Naive thymus-derived CD4-positive, alpha-beta T cell (primary cell): ENCODE data around the gene USP35. TPM values are rescaled to one million over a fixed set of nuclear protein-coding genes. Genes with fewer than 3 reads are reported as not detected.

Experiments used
- ATAC-seq: fragments of 150-1000 bp; cut with Tn5 transposase; 2 replicates; pipeline ENCODE4 v1.10.0; 2021; ENCODE audit warnings: mild to moderate bottlenecking, moderate library complexity
- CTCF ChIA-PET: fragments of 350-600 bp; sonication (Branson Sonifier 250); formaldehyde crosslinking; loops from one replicate; lab custom pipeline; 2021; ENCODE audit warnings: antibody characterized with exemption; lab: Charles Lee
- POLR2A ChIA-PET: fragments of 350-600 bp; sonication (Branson Sonifier 250); formaldehyde crosslinking; loops from one replicate; lab custom pipeline; 2021; ENCODE audit warnings: antibody characterized with exemption, inconsistent platforms; lab: Charles Lee
- DNase-seq, 9 donors: peaks; one replicate each; pipeline versions ENCODE4 v3.0.0 to v3.0.0-alpha.2; 2020 to 2022; ENCODE audit warnings: mixed read lengths in 1 of 9
- H3K27ac ChIP-seq: one replicate; pipeline ENCODE4 v1.7.0; 2013; ENCODE audit warnings: mild to moderate bottlenecking, low read depth, low read length, moderate library complexity
- H3K27me3 ChIP-seq, 2 donors: one replicate each; pipeline ENCODE4 v1.7.0; 2013; ENCODE audit warnings: low read length in 2 of 2, mild to moderate bottlenecking in 2 of 2, moderate library complexity in 2 of 2; ENCODE audit not compliant: control insufficient read depth in 2 of 2, insufficient read depth in 2 of 2
- H3K36me3 ChIP-seq, 3 experiments: 1 replicate in 2 of 3; 2 replicates in 1 of 3; pipeline ENCODE4 v1.7.0; 2013; ENCODE audit warnings: low read length in 3 of 3, mild to moderate bottlenecking in 3 of 3, moderate library complexity in 1 of 3; ENCODE audit not compliant: insufficient read depth in 3 of 3, control insufficient read depth in 2 of 3
- H3K4me1 ChIP-seq, 2 donors: one replicate each; pipeline ENCODE4 v1.7.0; 2013; ENCODE audit warnings: low read length in 2 of 2, mild to moderate bottlenecking in 2 of 2, moderate library complexity in 1 of 2; ENCODE audit not compliant: control insufficient read depth in 2 of 2, insufficient read depth in 2 of 2
- H3K4me3 ChIP-seq: 2 replicates; pipeline ENCODE4 v1.7.0; 2013; ENCODE audit warnings: mild to moderate bottlenecking, low read length
- H3K9me3 ChIP-seq, 3 experiments: 1 replicate in 2 of 3; 2 replicates in 1 of 3; pipeline ENCODE4 v1.7.0; 2013; ENCODE audit warnings: low read length in 3 of 3; ENCODE audit not compliant: control insufficient read depth in 2 of 3
- H3K27ac Mint-ChIP-seq, 9 donors: one replicate each; pipeline ENCODE4 v1.8.0; 2020 to 2022; ENCODE audit warnings: mixed read lengths in 9 of 9, mild to moderate bottlenecking in 8 of 9, moderate library complexity in 5 of 9, inconsistent platforms in 2 of 9
- H3K27me3 Mint-ChIP-seq, 5 donors: one replicate each; pipeline ENCODE4 v1.8.0; 2021 to 2022; ENCODE audit warnings: mixed read lengths in 5 of 5, mild to moderate bottlenecking in 1 of 5
- H3K36me3 Mint-ChIP-seq, 5 donors: one replicate each; pipeline ENCODE4 v1.8.0; 2020 to 2022; ENCODE audit warnings: mixed read lengths in 5 of 5, mild to moderate bottlenecking in 3 of 5, inconsistent platforms in 1 of 5
- H3K4me1 Mint-ChIP-seq, 7 donors: one replicate each; pipeline ENCODE4 v1.8.0; 2020 to 2022; ENCODE audit warnings: mixed read lengths in 7 of 7, mild to moderate bottlenecking in 3 of 7, inconsistent platforms in 1 of 7
- H3K4me3 Mint-ChIP-seq, 10 donors: one replicate each; pipeline ENCODE4 v1.8.0; 2020 to 2022; ENCODE audit warnings: mild to moderate bottlenecking in 10 of 10, mixed read lengths in 10 of 10, moderate library complexity in 6 of 10, inconsistent platforms in 2 of 10
- H3K9me3 Mint-ChIP-seq, 11 donors: one replicate each; pipeline ENCODE4 v1.8.0; 2020 to 2022; ENCODE audit warnings: mixed read lengths in 11 of 11, mild to moderate bottlenecking in 4 of 11, inconsistent platforms in 1 of 11, moderate library complexity in 1 of 11
- intact Hi-C, 2 donors: fragments of 100-400 bp; cut with micrococcal nuclease; formaldehyde crosslinking; loops; one replicate each; pipeline ENCODE4 v1.15.1; 2023
- polyA plus RNA-seq, 2 donors: library from polyadenylated mRNA; unstranded; fragments of 300-500 nt; fragmentation: Illumina TruSeq; gene quantifications; one replicate each; pipeline ENCODE4 v1.2.3, GENCODE V29; 2021
- total RNA-seq, 6 experiments: library from RNA in 5 of 6; stranded (reverse) in 5 of 6; gene quantifications; 1 replicate in 5 of 6; 2 replicates in 1 of 6; pipeline ENCODE4 v1.2.3 and lab custom pipeline; 2021 to 2026

The USP35 gene
- total and polyA plus RNA-seq, 7 experiments from 2014 or later, result 1.2 to 19.2 (median 13.2) TPM

DNA sequence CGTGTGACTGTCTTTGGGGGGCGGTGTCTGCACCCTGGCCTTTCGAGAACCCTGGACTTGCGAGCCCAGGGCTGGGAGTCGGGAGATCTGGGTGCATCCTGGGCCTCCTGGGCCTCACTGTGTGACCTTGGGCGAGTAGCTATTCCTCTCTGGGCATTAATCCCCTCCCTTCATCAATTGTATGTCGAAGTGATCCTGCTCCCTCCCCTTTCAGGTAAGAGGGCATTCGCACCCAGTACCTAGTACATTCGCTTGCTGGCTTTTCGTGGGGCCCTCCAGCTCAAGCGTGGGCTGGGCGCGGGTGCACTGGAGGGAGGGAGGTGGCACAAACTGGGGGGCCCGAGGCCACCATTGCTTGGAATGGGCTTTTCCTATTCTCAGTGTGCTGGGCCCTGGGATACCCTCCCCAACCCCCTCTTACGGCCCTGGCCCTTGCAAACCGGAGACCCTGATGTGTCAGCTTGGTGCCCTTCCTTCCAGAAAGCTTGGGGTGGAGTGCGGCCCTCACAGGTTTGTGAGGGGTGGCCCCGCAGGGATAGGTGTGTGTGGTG lies 530 bp downstream of the USP35 start:
- POLR2A ChIA-PET, result interaction anchor here (0.6 to 6.9 kb wide), 3 partner anchors 12 to 230 kb away, joined by 3 to 78 read pairs (median 13); partner anchors contain the start of gene ALG8

DNA sequence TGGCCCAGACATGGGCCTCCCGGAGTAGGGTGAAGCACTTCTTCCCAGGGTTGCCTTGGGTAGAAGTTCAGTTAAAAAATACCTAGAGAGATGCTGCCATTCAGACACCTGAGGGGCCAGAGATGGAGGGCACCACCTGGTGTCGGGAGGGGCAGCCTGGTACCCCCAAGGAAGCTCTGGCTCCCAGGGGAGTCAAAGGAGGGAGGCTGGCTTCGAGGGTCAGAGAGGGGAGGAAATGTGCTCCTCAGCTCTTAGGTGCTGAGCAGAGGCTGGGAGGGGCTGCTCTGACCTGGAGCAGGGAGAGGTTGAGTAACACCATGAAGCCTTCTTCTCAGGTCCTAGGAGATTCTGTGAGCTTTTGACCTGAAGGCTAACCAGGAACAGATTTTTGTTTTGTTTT lies 1.1 kb downstream of the USP35 start:
- H3K4me1 Mint-ChIP-seq, result peaks cover 37 to 72% (median 68%) of the 10 kb centered on the region in 7 donors
- Histone ChIP-seq H3K4me3 (peak overlapping the region; percentile 96), H3K36me3 (peaks cover 0 to 9% (median 0%) of the 10 kb centered on the region in 3 experiments), H3K4me1 (peaks cover 15 to 56% of the 10 kb centered on the region in 2 donors), H3K9me3 (no peaks in the 10 kb centered on the region), H3K27ac (peak overlapping the region; percentile 85), H3K27me3 (no peaks in the 10 kb centered on the region)
- peaks cover 0 to 22% (median 3%) of the 10 kb centered on the region in 5 donors for H3K36me3 Mint-ChIP-seq
- POLR2A ChIA-PET, result interaction anchor here (2.6 to 6.9 kb wide), 2 partner anchors 11 to 51 kb away, joined by 13 to 78 read pairs; partner anchors contain the start of gene ALG8
- peaks cover 0 to 2% (median 0%) of the 10 kb centered on the region in 11 donors for H3K9me3 Mint-ChIP-seq
- intact Hi-C loops, result loop anchor here (5.0 to 10.0 kb wide), 4 partner anchors 102 to 1805 kb away; partner anchors contain the start of genes ACER3 (in 1 of the 2), GVQW3 (in 1 of the 2), NDUFC2 (in 1 of the 2) and THAP12 (in 1 of the 2)
- CTCF ChIA-PET, result interaction anchor here (1.5 to 1.7 kb wide), 2 partner anchors 11 to 13 kb away, joined by 8 to 9 read pairs; no protein-coding TSS in a partner anchor
- DNase-seq (no peak), ATAC-seq (no peak)
- no peaks in the 10 kb centered on the region for H3K27me3 Mint-ChIP-seq
- H3K27ac Mint-ChIP-seq, result peak overlapping the region; percentile 84 to 99 (median 91)
- peak overlapping the region; percentile 90 to 100 (median 98) for H3K4me3 Mint-ChIP-seq

More for the DNA sequence above, 530 bp downstream of the USP35 start:
- H3K4me3 Mint-ChIP-seq, result peak overlapping the region; percentile 90 to 100 (median 98)
- peak overlapping the region; percentile 85 for H3K27ac ChIP-seq
- CTCF ChIA-PET, result interaction anchor here (1.5 to 1.7 kb wide), 2 partner anchors 11 to 14 kb away, joined by 8 to 9 read pairs; no protein-coding TSS in a partner anchor
- intact Hi-C loops, result loop anchor here (5.0 to 10.0 kb wide), 4 partner anchors 103 to 1804 kb away; partner anchors contain the start of genes ACER3 (in 1 of the 2), GVQW3 (in 1 of the 2), NDUFC2 (in 1 of the 2) and THAP12 (in 1 of the 2)
- H3K4me1 ChIP-seq, result peaks cover 15 to 55% of the 10 kb centered on the region in 2 donors
- DNase-seq (peak in 1 of 9 donors; percentile 13), ATAC-seq (no peak)
- peaks cover 37 to 66% (median 62%) of the 10 kb centered on the region in 7 donors for H3K4me1 Mint-ChIP-seq
- H3K9me3 Mint-ChIP-seq, result peaks cover 0 to 2% (median 0%) of the 10 kb centered on the region in 11 donors
- no peaks in the 10 kb centered on the region for H3K9me3 ChIP-seq
- H3K27me3 ChIP-seq, result no peaks in the 10 kb centered on the region
- H3K4me3 ChIP-seq, result peak overlapping the region; percentile 96
- peaks cover 0 to 18% (median under 1%) of the 10 kb centered on the region in 5 donors for H3K36me3 Mint-ChIP-seq
- H3K27me3 Mint-ChIP-seq, result no peaks in the 10 kb centered on the region
- H3K36me3 ChIP-seq, result peaks cover 0 to 9% (median 0%) of the 10 kb centered on the region in 3 experiments
- peak overlapping the region; percentile 84 to 99 (median 91) for H3K27ac Mint-ChIP-seq

DNA sequence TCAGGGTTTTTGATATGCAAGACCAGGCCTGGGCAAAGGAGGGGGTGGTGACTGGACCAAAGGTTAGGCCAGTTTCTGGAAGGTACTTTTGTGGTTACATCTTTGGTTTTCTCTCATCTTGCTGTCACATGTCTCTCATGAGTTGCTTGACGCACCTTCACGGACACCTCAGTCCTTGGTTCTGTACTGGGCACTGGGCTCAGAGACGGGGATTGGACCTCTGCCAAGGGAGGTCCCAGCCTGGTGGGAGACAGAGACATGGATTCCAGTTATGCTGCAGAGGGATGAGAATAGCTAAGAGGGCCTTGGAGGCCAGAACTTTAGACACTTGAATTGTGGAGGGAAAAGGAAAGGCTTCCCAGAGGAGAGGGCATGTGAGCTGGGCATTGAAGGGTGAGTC lies 1.7 kb downstream of the USP35 start:
- no peak for ATAC-seq
- POLR2A ChIA-PET, result interaction anchor here (2.6 to 6.9 kb wide), 2 partner anchors 10 to 51 kb away, joined by 13 to 78 read pairs; partner anchors contain the start of gene ALG8
- CTCF ChIA-PET, result no interaction called here
- H3K9me3 ChIP-seq, result no peaks in the 10 kb centered on the region
- Mint-ChIP-seq H3K4me1 (peaks cover 37 to 77% (median 68%) of the 10 kb centered on the region in 7 donors), H3K27me3 (no peaks in the 10 kb centered on the region), H3K9me3 (peaks cover 0 to 2% (median 0%) of the 10 kb centered on the region in 11 donors), H3K36me3 (peaks cover 0 to 22% (median 3%) of the 10 kb centered on the region in 5 donors), H3K27ac (peak overlapping the region; percentile 70 to 97 (median 89)), H3K4me3 (peak overlapping the region; percentile 53 to 100 (median 98))
- no peaks in the 10 kb centered on the region for H3K27me3 ChIP-seq
- no peak for DNase-seq
- H3K27ac ChIP-seq, result peak overlapping the region; percentile 85
- H3K4me1 ChIP-seq, result peaks cover 15 to 56% of the 10 kb centered on the region in 2 donors
- no peak overlapping the region for H3K4me3 ChIP-seq
- intact Hi-C loops, result no loop called here
- peaks cover 0 to 9% (median 0%) of the 10 kb centered on the region in 3 experiments for H3K36me3 ChIP-seq

DNA sequence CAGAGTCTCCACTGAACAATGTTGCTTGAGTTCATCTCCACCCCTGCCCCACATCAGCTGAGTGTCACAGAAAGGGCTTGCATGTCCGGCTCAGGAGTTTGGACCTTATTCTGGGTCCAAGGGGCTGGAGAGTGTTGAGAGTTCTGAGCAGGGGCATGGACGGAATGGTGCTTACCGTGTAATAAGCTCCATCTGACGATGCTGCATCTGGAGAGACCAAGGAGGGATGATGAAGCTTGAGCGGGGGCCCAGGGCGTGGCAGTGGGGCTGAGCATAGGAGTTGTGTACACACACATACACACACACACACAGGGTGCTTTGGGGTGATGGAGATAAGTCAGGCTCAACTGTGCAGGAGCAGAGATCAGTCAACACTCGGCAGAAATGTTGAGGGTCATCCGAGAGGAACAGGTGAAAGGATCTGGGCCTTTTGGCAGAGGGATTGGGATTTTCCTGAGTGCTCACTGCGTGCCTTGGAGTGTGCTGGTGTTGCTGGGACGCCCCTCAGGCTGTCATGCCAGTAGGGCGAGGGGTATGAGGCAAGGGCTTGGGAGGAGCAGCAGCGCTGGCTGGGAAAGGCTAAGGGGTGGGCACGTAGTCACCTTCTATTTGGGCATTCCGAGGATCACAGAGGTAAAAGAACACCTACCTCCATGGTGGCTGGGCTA lies 2.3 kb downstream of the USP35 start:
- no peak overlapping the region for H3K27ac ChIP-seq
- DNase-seq, result no peak
- H3K4me1 Mint-ChIP-seq, result peaks cover 37 to 77% (median 70%) of the 10 kb centered on the region in 7 donors
- peaks cover 0 to 24% (median 5%) of the 10 kb centered on the region in 5 donors for H3K36me3 Mint-ChIP-seq
- no peaks in the 10 kb centered on the region for H3K27me3 ChIP-seq
- ChIA-PET CTCF (no interaction called here), POLR2A (interaction anchor here (6.9 kb wide), 1 partner anchor 10 kb away, joined by 78 read pairs; no protein-coding TSS in a partner anchor)
- H3K4me3 ChIP-seq, result no peak overlapping the region
- H3K4me1 ChIP-seq, result peaks cover 15 to 56% of the 10 kb centered on the region in 2 donors
- no peaks in the 10 kb centered on the region for H3K27me3 Mint-ChIP-seq
- intact Hi-C loops, result no loop called here
- peak overlapping the region in 8 of 10 donors; percentile 14 to 100 (median 45) for H3K4me3 Mint-ChIP-seq
- H3K9me3 ChIP-seq, result no peaks in the 10 kb centered on the region
- H3K9me3 Mint-ChIP-seq, result peaks cover 0 to 2% (median 0%) of the 10 kb centered on the region in 11 donors
- no peak for ATAC-seq
- H3K27ac Mint-ChIP-seq, result peak overlapping the region; percentile 56 to 97 (median 73)
- H3K36me3 ChIP-seq, result peaks cover 0 to 9% (median 0%) of the 10 kb centered on the region in 3 experiments

DNA sequence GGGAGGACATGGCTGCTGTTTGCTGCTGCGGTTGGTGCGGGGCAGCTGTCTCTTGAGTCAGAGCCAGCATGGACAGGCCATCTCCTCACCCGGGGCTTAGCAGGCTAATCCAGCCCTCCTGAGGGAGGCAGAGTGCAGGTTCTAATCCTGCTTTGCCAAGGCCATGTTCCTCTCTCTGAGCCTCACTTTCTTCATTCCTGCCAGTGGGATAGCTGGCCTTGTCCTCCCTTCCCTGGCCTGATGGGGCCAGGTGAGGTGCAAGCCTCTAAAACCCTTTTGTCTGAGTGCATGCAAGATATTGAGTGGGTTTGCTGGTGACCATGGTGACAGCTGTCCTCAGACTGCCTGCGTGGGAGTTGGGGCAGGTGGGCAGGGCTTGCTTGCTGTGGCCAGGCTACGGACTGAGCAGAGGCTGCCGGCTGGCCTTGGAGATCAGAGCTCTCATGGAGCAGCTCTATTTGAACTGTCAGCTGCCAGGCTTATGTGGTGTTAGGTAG lies 3.6 kb downstream of the USP35 start:
- Mint-ChIP-seq H3K4me1 (peaks cover 35 to 69% (median 62%) of the 10 kb centered on the region in 7 donors), H3K27ac (peak overlapping the region in 6 of 9 donors; percentile 8 to 97 (median 78)), H3K36me3 (peaks cover 0 to 25% (median 5%) of the 10 kb centered on the region in 5 donors), H3K27me3 (no peaks in the 10 kb centered on the region), H3K9me3 (peaks cover 0 to 2% (median 0%) of the 10 kb centered on the region in 11 donors), H3K4me3 (peak overlapping the region in 1 of 10 donors; percentile 21)
- H3K9me3 ChIP-seq, result no peaks in the 10 kb centered on the region
- DNase-seq (no peak), ATAC-seq (no peak)
- H3K4me3 ChIP-seq, result no peak overlapping the region
- no peaks in the 10 kb centered on the region for H3K27me3 ChIP-seq
- POLR2A ChIA-PET, result interaction anchor here (6.9 kb wide), 1 partner anchor 8 kb away, joined by 78 read pairs; no protein-coding TSS in a partner anchor
- intact Hi-C loops, result no loop called here
- H3K36me3 ChIP-seq, result peaks cover 0 to 9% (median 0%) of the 10 kb centered on the region in 3 experiments
- no peak overlapping the region for H3K27ac ChIP-seq
- CTCF ChIA-PET, result no interaction called here
- peaks cover 11 to 48% of the 10 kb centered on the region in 2 donors for H3K4me1 ChIP-seq
